H9 (cell line): Measurements from ENCODE around the gene ASB4. TPM values are rescaled to one million over a fixed set of nuclear protein-coding genes. Genes with fewer than 3 reads are reported as not detected.

Experiments
- DNase-seq: peaks from one replicate; pipeline ENCODE4 v3.0.0-alpha.2; 2017
- H2AFZ ChIP-seq: one replicate; pipeline ENCODE4 v1.6.1; 2013; ENCODE audit warnings: mild to moderate bottlenecking, low read length, control low read depth, moderate library complexity
- H2AK5ac ChIP-seq: 2 replicates; pipeline ENCODE4 v1.6.1; 2013; ENCODE audit warnings: low read length, control low read depth, mixed read lengths; ENCODE audit not compliant: insufficient read length
- H2BK120ac ChIP-seq: one replicate; pipeline ENCODE4 v1.6.1; 2013; ENCODE audit warnings: low read depth, mild to moderate bottlenecking, low read length, control low read depth, inconsistent platforms; ENCODE audit not compliant: poor library complexity, severe bottlenecking
- H2BK12ac ChIP-seq: 2 replicates; pipeline ENCODE4 v1.6.1; 2013; ENCODE audit warnings: low read length, control low read depth, mixed read lengths, low read depth; ENCODE audit not compliant: insufficient read length
- H2BK15ac ChIP-seq: 2 replicates; pipeline ENCODE4 v1.6.1; 2013; ENCODE audit warnings: low read depth, low read length, control low read depth
- H2BK20ac ChIP-seq: one replicate; pipeline ENCODE4 v1.6.1; 2013; ENCODE audit warnings: low read depth, mild to moderate bottlenecking, low read length, control low read depth, inconsistent platforms; ENCODE audit not compliant: poor library complexity, severe bottlenecking
- H2BK5ac ChIP-seq: 2 replicates; pipeline ENCODE4 v1.6.1; 2013; ENCODE audit warnings: low read length, control low read depth, mixed read lengths; ENCODE audit not compliant: insufficient read length
- H3K14ac ChIP-seq: 2 replicates; pipeline ENCODE4 v1.6.1; 2013; ENCODE audit warnings: low read length, control low read depth; ENCODE audit not compliant: insufficient read depth
- H3K18ac ChIP-seq: 2 replicates; pipeline ENCODE4 v1.6.1; 2013; ENCODE audit warnings: low read depth, mild to moderate bottlenecking, mixed read lengths, low read length, control low read depth; ENCODE audit not compliant: insufficient read length
- H3K23ac ChIP-seq: 2 replicates; pipeline ENCODE4 v1.6.1; 2013; ENCODE audit warnings: low read length, control low read depth, mixed read lengths, low read depth; ENCODE audit not compliant: insufficient read length
- H3K23me2 ChIP-seq: 2 replicates; pipeline ENCODE4 v1.6.1; 2013; ENCODE audit warnings: low read depth, mild to moderate bottlenecking, mixed read lengths, low read length, control low read depth; ENCODE audit not compliant: insufficient read length, poor library complexity, severe bottlenecking
- H3K27ac ChIP-seq: 2 replicates; pipeline ENCODE4 v1.5.1; 2013; ENCODE audit warnings: low read length, control low read depth, mixed read lengths, low read depth; ENCODE audit not compliant: insufficient read length
- H3K27me3 ChIP-seq: 2 replicates; pipeline ENCODE4 v1.6.1; 2013; ENCODE audit warnings: low read length, control low read depth, inconsistent platforms; ENCODE audit not compliant: insufficient read depth
- H3K4ac ChIP-seq: 2 replicates; pipeline ENCODE4 v1.6.1; 2013; ENCODE audit warnings: low read depth, mild to moderate bottlenecking, control low read depth, inconsistent platforms, low read length, moderate library complexity
- H3K4me1 ChIP-seq: 2 replicates; pipeline ENCODE4 v1.6.1; 2013; ENCODE audit warnings: low read length, control low read depth, inconsistent platforms; ENCODE audit not compliant: insufficient read depth
- H3K4me2 ChIP-seq: 2 replicates; pipeline ENCODE4 v1.6.1; 2013; ENCODE audit warnings: low read length, control low read depth, mixed read lengths; ENCODE audit not compliant: insufficient read length, insufficient read depth
- H3K56ac ChIP-seq: 2 replicates; pipeline ENCODE4 v1.6.1; 2013; ENCODE audit warnings: low read depth, mild to moderate bottlenecking, mixed read lengths, low read length, control low read depth; ENCODE audit not compliant: insufficient read length
- H3K79me1 ChIP-seq: 2 replicates; pipeline ENCODE4 v1.6.1; 2013; ENCODE audit warnings: low read depth, mild to moderate bottlenecking, moderate library complexity, low read length, control low read depth, inconsistent platforms; ENCODE audit not compliant: insufficient read depth, poor library complexity, severe bottlenecking
- H3K79me2 ChIP-seq: 2 replicates; pipeline ENCODE4 v1.6.1; 2013; ENCODE audit warnings: low read length, control low read depth, inconsistent platforms; ENCODE audit not compliant: insufficient read depth
- H3K9ac ChIP-seq: 2 replicates; pipeline ENCODE4 v1.6.1; 2013; ENCODE audit warnings: low read length, control low read depth, mixed read lengths; ENCODE audit not compliant: insufficient read length; ENCODE audit errors: extremely low read depth
- H3K9me3 ChIP-seq: one replicate; pipeline ENCODE4 v1.6.1; 2013; ENCODE audit warnings: low read depth, low read length, inconsistent platforms; ENCODE audit not compliant: control insufficient read depth
- H3T11ph ChIP-seq: one replicate; pipeline ENCODE4 v1.6.1; 2013; ENCODE audit warnings: mild to moderate bottlenecking, low read length, control low read depth, inconsistent platforms
- H4K20me1 ChIP-seq: one replicate; pipeline ENCODE4 v1.6.1; 2013; ENCODE audit not compliant: control insufficient read depth, insufficient read length, insufficient read depth
- H4K5ac ChIP-seq: 2 replicates; pipeline ENCODE4 v1.6.1; 2013; ENCODE audit warnings: low read depth, mild to moderate bottlenecking, mixed read lengths, low read length, control low read depth; ENCODE audit not compliant: insufficient read length
- H4K8ac ChIP-seq: replicated peaks from 2 replicates; pipeline ENCODE4 v1.6.1; 2013; ENCODE audit warnings: low read length, control low read depth, mixed read lengths, low read depth; ENCODE audit not compliant: insufficient read length
- H4K91ac ChIP-seq: 2 replicates; pipeline ENCODE4 v1.6.1; 2013; ENCODE audit warnings: low read depth, mild to moderate bottlenecking, moderate library complexity, mixed read lengths, low read length, control low read depth; ENCODE audit not compliant: insufficient read length
- H3K27ac Mint-ChIP-seq, 3 experiments: 2 replicates in 2 of 3; 3 replicates in 1 of 3; pipeline ENCODE4 v1.8.0; 2020 to 2021; ENCODE audit warnings: mixed read lengths in 3 of 3, mild to moderate bottlenecking in 1 of 3, moderate library complexity in 1 of 3
- H3K27me3 Mint-ChIP-seq: 2 replicates; pipeline ENCODE4 v1.8.0; 2021; ENCODE audit warnings: low read depth, mild to moderate bottlenecking, moderate library complexity, mixed read lengths
- H3K36me3 Mint-ChIP-seq, 3 experiments: 2 replicates in 2 of 3; 3 replicates in 1 of 3; pipeline ENCODE4 v1.8.0; 2020 to 2021; ENCODE audit warnings: low read depth in 3 of 3, mixed read lengths in 3 of 3; ENCODE audit not compliant: insufficient read depth in 1 of 3
- H3K4me1 Mint-ChIP-seq, 2 experiments: 2 replicates each; pipeline ENCODE4 v1.8.0; 2020; ENCODE audit warnings: mixed read lengths in 2 of 2
- H3K4me3 Mint-ChIP-seq, 2 experiments: 2 replicates in 1 of 2; 3 replicates in 1 of 2; pipeline ENCODE4 v1.8.0; 2020 to 2021; ENCODE audit warnings: mild to moderate bottlenecking in 2 of 2, mixed read lengths in 2 of 2, moderate library complexity in 1 of 2
- H3K9me3 Mint-ChIP-seq, 2 experiments: 2 replicates in 1 of 2; 3 replicates in 1 of 2; pipeline ENCODE4 v1.8.0; 2020; ENCODE audit warnings: mild to moderate bottlenecking in 2 of 2, mixed read lengths in 2 of 2, moderate library complexity in 1 of 2
- WGBS: extraction: QIAGEN DNeasy Blood & Tissue Kit; methylation state at CpG from one replicate; pipeline ENCODE4 v1.1.7; 2013; ENCODE audit warnings: missing lambda C conversion rate, low lambda C conversion rate, mixed read lengths; ENCODE audit not compliant: insufficient read length; ENCODE audit errors: extremely low coverage; 5-methylcytosine and 5-hydroxymethylcytosine counted together
- total RNA-seq: library from RNA; stranded (reverse); gene quantifications from 2 replicates; pipeline ENCODE4 v1.2.1, GENCODE V29; 2021
- TF ChIP-seq, protein P1 (sequence below): fragments of 200-600 bp; sonication (generic); conservative IDR thresholded peaks from 3 replicates; pipeline ENCODE4 v1.8.0; 2021; ENCODE audit warnings: antibody characterized with exemption, mild to moderate bottlenecking

ASB4 gene
- total RNA-seq, 1 experiment from 2014 or later: not detected

DNA sequence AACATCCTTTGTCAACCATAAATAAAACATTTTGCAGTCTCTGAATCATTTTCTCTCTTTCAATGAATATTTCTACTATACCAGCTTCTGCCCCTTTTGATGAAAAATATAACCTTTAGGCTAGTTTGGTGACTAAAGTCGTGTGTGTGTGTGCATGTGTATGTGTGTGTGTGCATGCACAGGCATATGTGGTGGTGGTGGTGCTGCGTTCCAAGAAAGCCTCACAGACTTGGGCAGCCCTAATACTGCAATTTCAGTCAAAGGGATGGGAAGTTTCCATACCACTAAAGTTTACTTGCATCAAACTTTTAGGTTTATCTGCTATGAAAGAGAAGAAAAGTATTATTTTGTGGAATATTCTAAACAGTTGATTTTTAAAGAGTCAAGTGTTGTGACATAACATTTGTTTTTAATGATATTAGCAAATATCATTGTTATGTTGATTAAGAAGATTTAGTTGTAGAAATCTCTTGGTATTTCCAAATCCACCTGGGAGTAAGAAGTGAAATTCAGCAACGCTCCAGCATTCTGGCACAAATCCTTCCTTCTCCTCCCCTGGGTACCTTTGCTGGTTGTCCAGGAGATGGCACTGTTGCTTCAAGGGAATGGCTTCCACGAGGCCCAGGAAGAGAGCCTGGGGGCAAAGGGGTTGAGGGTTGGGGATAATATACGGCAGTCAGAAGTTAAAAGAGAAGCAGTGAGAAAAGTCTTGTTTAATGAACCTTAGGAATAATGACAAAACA, 41.5 kb downstream of the ASB4 start:
- no peak overlapping the region for H3K56ac ChIP-seq
- H3K23ac ChIP-seq: no peak overlapping the region
- H2AFZ ChIP-seq: no peak overlapping the region
- no peaks in the 10 kb centered on the region for H4K20me1 ChIP-seq
- no peaks in the 10 kb centered on the region for H3K23me2 ChIP-seq
- H3T11ph ChIP-seq: no peak overlapping the region
- no peak overlapping the region for H2BK12ac ChIP-seq
- H3K4me1 ChIP-seq: no peaks in the 10 kb centered on the region
- H3K4me3 Mint-ChIP-seq: no peak overlapping the region
- H3K4me2 ChIP-seq: no peak overlapping the region
- H2BK15ac ChIP-seq: no peak overlapping the region
- H4K8ac ChIP-seq: no peak overlapping the region
- H2BK120ac ChIP-seq: no peak overlapping the region
- H3K9ac ChIP-seq: no peak overlapping the region
- no peak overlapping the region for H2BK5ac ChIP-seq
- no peak overlapping the region for H4K91ac ChIP-seq
- no peak overlapping the region for H3K4ac ChIP-seq
- no peaks in the 10 kb centered on the region for H3K79me2 ChIP-seq
- H4K5ac ChIP-seq: no peak overlapping the region
- no peaks in the 10 kb centered on the region for H3K27me3 ChIP-seq
- H3K36me3 Mint-ChIP-seq: no peaks in the 10 kb centered on the region
- peak; percentile 75 for DNase-seq
- no peak overlapping the region for H3K27ac Mint-ChIP-seq
- no peaks in the 10 kb centered on the region for H3K9me3 Mint-ChIP-seq
- no peak overlapping the region for H2BK20ac ChIP-seq
- WGBS: no CpG with 5 or more reads among the region's 5 CpGs
- H3K27ac ChIP-seq: no peak overlapping the region
- no peak overlapping the region for H2AK5ac ChIP-seq
- no peaks in the 10 kb centered on the region; the same call in none of the 2 replicates for H3K27me3 Mint-ChIP-seq
- no peak overlapping the region for H3K14ac ChIP-seq
- H3K9me3 ChIP-seq: no peaks in the 10 kb centered on the region
- no peaks in the 10 kb centered on the region for H3K79me1 ChIP-seq
- H3K4me1 Mint-ChIP-seq: peaks cover 3 to 4% of the 10 kb centered on the region in 2 experiments; a peak in 3 of 4 replicates
- no peak overlapping the region for H3K18ac ChIP-seq
- TF ChIP-seq, protein P1, sequence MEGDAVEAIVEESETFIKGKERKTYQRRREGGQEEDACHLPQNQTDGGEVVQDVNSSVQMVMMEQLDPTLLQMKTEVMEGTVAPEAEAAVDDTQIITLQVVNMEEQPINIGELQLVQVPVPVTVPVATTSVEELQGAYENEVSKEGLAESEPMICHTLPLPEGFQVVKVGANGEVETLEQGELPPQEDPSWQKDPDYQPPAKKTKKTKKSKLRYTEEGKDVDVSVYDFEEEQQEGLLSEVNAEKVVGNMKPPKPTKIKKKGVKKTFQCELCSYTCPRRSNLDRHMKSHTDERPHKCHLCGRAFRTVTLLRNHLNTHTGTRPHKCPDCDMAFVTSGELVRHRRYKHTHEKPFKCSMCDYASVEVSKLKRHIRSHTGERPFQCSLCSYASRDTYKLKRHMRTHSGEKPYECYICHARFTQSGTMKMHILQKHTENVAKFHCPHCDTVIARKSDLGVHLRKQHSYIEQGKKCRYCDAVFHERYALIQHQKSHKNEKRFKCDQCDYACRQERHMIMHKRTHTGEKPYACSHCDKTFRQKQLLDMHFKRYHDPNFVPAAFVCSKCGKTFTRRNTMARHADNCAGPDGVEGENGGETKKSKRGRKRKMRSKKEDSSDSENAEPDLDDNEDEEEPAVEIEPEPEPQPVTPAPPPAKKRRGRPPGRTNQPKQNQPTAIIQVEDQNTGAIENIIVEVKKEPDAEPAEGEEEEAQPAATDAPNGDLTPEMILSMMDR: peak; percentile 91
